DND-41 (cell line): ENCODE measurements around the gene DHRSX.

Experiments used
- ATAC-seq: fragments of 200-7000 bp; cut with Tn5 transposase; 3 replicates; pipeline ENCODE4 v1.9.1; 2021; ENCODE audit warnings: low read depth; ENCODE audit not compliant: insufficient read depth
- DNase-seq: peaks from one replicate; pipeline ENCODE4 v3.0.0-alpha.2; 2020
- H2AFZ ChIP-seq: 2 replicates; pipeline ENCODE4 v1.6.0; 2012; ENCODE audit warnings: low read depth, low read length
- H3K27ac ChIP-seq: 2 replicates; pipeline ENCODE4 v1.5.1; 2012; ENCODE audit warnings: low read length, inconsistent platforms
- H3K27me3 ChIP-seq: fragments of 200-600 bp; sonication (generic); 2 replicates; pipeline ENCODE4 v1.6.0; 2012; ENCODE audit warnings: low read length, mild to moderate bottlenecking, inconsistent platforms; ENCODE audit not compliant: insufficient read depth, poor library complexity
- H3K36me3 ChIP-seq: 2 replicates; pipeline ENCODE4 v1.5.1; 2012; ENCODE audit warnings: low read length, inconsistent platforms; ENCODE audit not compliant: insufficient read depth
- H3K4me1 ChIP-seq: 2 replicates; pipeline ENCODE4 v1.5.1; 2012; ENCODE audit warnings: mild to moderate bottlenecking, low read length; ENCODE audit not compliant: insufficient read depth
- H3K4me2 ChIP-seq: 2 replicates; pipeline ENCODE4 v1.6.0; 2012; ENCODE audit warnings: mild to moderate bottlenecking, moderate library complexity, low read length, inconsistent platforms; ENCODE audit not compliant: insufficient read depth
- H3K4me3 ChIP-seq, 2 experiments: fragments of 200-600 bp in 1 of 2; shearing (Covaris generic) in 1 of 2; 2 replicates each; pipeline ENCODE4 v1.5.1; 2012 to 2016; ENCODE audit warnings: inconsistent platforms in 2 of 2, low read length in 2 of 2, mild to moderate bottlenecking in 2 of 2, low read depth in 1 of 2, moderate library complexity in 1 of 2
- H3K79me2 ChIP-seq: 2 replicates; pipeline ENCODE4 v1.6.0; 2012; ENCODE audit warnings: low read length, inconsistent platforms; ENCODE audit not compliant: insufficient read depth
- H3K9ac ChIP-seq: 2 replicates; pipeline ENCODE4 v1.6.0; 2012; ENCODE audit warnings: low read depth, mild to moderate bottlenecking, inconsistent platforms, low read length, moderate library complexity
- H3K9me3 ChIP-seq: 2 replicates; pipeline ENCODE4 v1.5.1; 2012; ENCODE audit warnings: low read length, moderate library complexity, mild to moderate bottlenecking, inconsistent platforms; ENCODE audit not compliant: insufficient read depth, severe bottlenecking
- H4K20me1 ChIP-seq: 2 replicates; pipeline ENCODE4 v1.6.0; 2012; ENCODE audit warnings: low read length; ENCODE audit not compliant: insufficient read depth
- CTCF ChIP-seq: IDR thresholded peaks from 2 replicates; pipeline ENCODE4 v1.5.1; 2012; ENCODE audit warnings: borderline replicate concordance, low read length, moderate library complexity, mild to moderate bottlenecking; ENCODE audit not compliant: poor library complexity, severe bottlenecking; ENCODE audit errors: extremely low read depth
- EZH2 ChIP-seq: IDR thresholded peaks from 3 replicates; pipeline ENCODE4 v1.6.1; 2012; ENCODE audit warnings: borderline replicate concordance, low read depth, mild to moderate bottlenecking, moderate library complexity, low read length, inconsistent platforms; ENCODE audit not compliant: severe bottlenecking

DHRSX gene

GRCh38 chrX:2502120-2502667, 1.4 kb upstream of the DHRSX start:
- no peak for DNase-seq
- Histone ChIP-seq H3K9ac (no peak overlapping the region), H3K9me3 (no peaks in the 10 kb centered on the region), H3K4me1 (peaks cover 32% of the 10 kb centered on the region), H2AFZ (no peak overlapping the region), H4K20me1 (no peaks in the 10 kb centered on the region), H3K36me3 (peaks cover 4% of the 10 kb centered on the region; the same call in 1 of the 2 replicates), H3K27me3 (no peaks in the 10 kb centered on the region), H3K4me3 (no peak overlapping the region), H3K4me2 (no peak overlapping the region), H3K27ac (no peak overlapping the region), H3K79me2 (peaks cover 32% of the 10 kb centered on the region)
- TF ChIP-seq EZH2, result no peak
- no peak for ATAC-seq

- Histone ChIP-seq H3K4me3 (peak overlapping the region in 1 of 2 experiments; percentile 96; a peak in 1 of 4 replicates), H4K20me1 (no peaks in the 10 kb centered on the region), H3K9ac (peak overlapping the region; percentile 98; the same call in 1 of the 2 replicates), H2AFZ (no peak overlapping the region; the same call in 1 of the 2 replicates), H3K79me2 (peaks cover 37% of the 10 kb centered on the region), H3K4me1 (peaks cover 32% of the 10 kb centered on the region), H3K4me2 (peak overlapping the region; percentile 51), H3K36me3 (peaks cover 4% of the 10 kb centered on the region; the same call in 1 of the 2 replicates), H3K27ac (no peak overlapping the region), H3K9me3 (no peaks in the 10 kb centered on the region), H3K27me3 (no peaks in the 10 kb centered on the region)
- TF ChIP-seq CTCF, result no peak
- no peak for TF ChIP-seq EZH2
- DNase-seq (no peak), ATAC-seq (no peak)
These were observed 855 bp upstream of the DHRSX start for GRCh38 chrX:2501559-2502102.

GRCh38 chrX:2500091-2500802, 529 bp downstream of the DHRSX start:
- Histone ChIP-seq H3K27ac (peak overlapping the region; percentile 80), H3K9me3 (no peaks in the 10 kb centered on the region), H4K20me1 (peaks cover 4% of the 10 kb centered on the region; the same call in 1 of the 2 replicates), H3K36me3 (peaks cover 14% of the 10 kb centered on the region), H3K79me2 (peaks cover 50% of the 10 kb centered on the region), H3K27me3 (no peaks in the 10 kb centered on the region), H2AFZ (peak overlapping the region; percentile 88), H3K4me3 (peak overlapping the region; percentile 93 to 96), H3K4me2 (peak overlapping the region; percentile 89), H3K9ac (peak overlapping the region; percentile 98), H3K4me1 (peaks cover 32% of the 10 kb centered on the region)
- DNase-seq, result peak; percentile 70
- ATAC-seq, result peak; percentile 68
- no peak for TF ChIP-seq EZH2
- no peak for TF ChIP-seq CTCF

GRCh38 chrX:2499507-2499906, 1.3 kb downstream of the DHRSX start:
- peak overlapping the region; percentile 93 to 96; a peak in 3 of 4 replicates for H3K4me3 ChIP-seq
- H3K9me3 ChIP-seq, result no peaks in the 10 kb centered on the region
- H3K27me3 ChIP-seq, result no peaks in the 10 kb centered on the region
- peak overlapping the region; percentile 98 for H3K9ac ChIP-seq
- H3K4me2 ChIP-seq, result peak overlapping the region; percentile 89
- H2AFZ ChIP-seq, result 0 out of 2 replicates have a peak overlapping the region, but pooled peaks have one; percentile 13
- no peak for DNase-seq
- peak overlapping the region; percentile 80 for H3K27ac ChIP-seq
- TF ChIP-seq EZH2, result no peak
- TF ChIP-seq CTCF, result no peak
- peaks cover 32% of the 10 kb centered on the region for H3K4me1 ChIP-seq
- H4K20me1 ChIP-seq, result peaks cover 5% of the 10 kb centered on the region; the same call in 1 of the 2 replicates
- no peak for ATAC-seq
- peaks cover 14% of the 10 kb centered on the region for H3K36me3 ChIP-seq
- peaks cover 58% of the 10 kb centered on the region for H3K79me2 ChIP-seq
